Hepatocyte (in vitro differentiated cells): ENCODE data around the gene MEIS1. TPM values are rescaled to one million over a fixed set of nuclear protein-coding genes. Genes with fewer than 3 reads are reported as not detected.

Experiments
- DNase-seq: peaks from one replicate; pipeline ENCODE4 v3.0.0-alpha.2; 2016; ENCODE audit warnings: low spot score
- H2AFZ ChIP-seq: fragments of 200-600 bp; sonication (generic); 2 replicates; pipeline ENCODE4 v1.6.0; 2016; ENCODE audit warnings: antibody characterized with exemption, mild to moderate bottlenecking
- H3K27ac ChIP-seq: fragments of 200-600 bp; sonication (generic); 2 replicates; pipeline ENCODE4 v1.5.1; 2016; ENCODE audit warnings: mild to moderate bottlenecking
- H3K27me3 ChIP-seq: fragments of 200-600 bp; sonication (generic); 2 replicates; pipeline ENCODE4 v1.6.1; 2016
- H3K36me3 ChIP-seq: fragments of 200-600 bp; sonication (generic); replicated peaks from 2 replicates; pipeline ENCODE4 v1.5.1; 2016; ENCODE audit warnings: low read depth; ENCODE audit not compliant: insufficient read depth
- H3K4me1 ChIP-seq: fragments of 200-600 bp; sonication (generic); 2 replicates; pipeline ENCODE4 v1.5.1; 2016; ENCODE audit warnings: mild to moderate bottlenecking, moderate library complexity; ENCODE audit not compliant: insufficient read depth
- H3K4me2 ChIP-seq: fragments of 200-600 bp; sonication (generic); 2 replicates; pipeline ENCODE4 v1.6.0; 2016
- H3K4me3 ChIP-seq: fragments of 200-600 bp; sonication (generic); 2 replicates; pipeline ENCODE4 v1.5.1; 2016; ENCODE audit warnings: mild to moderate bottlenecking
- H3K79me2 ChIP-seq: fragments of 200-600 bp; sonication (generic); 2 replicates; pipeline ENCODE4 v1.6.0; 2017; ENCODE audit warnings: mild to moderate bottlenecking
- H3K9me2 ChIP-seq: fragments of 200-600 bp; sonication (generic); replicated peaks from 2 replicates; pipeline ENCODE4 v1.6.0; 2017; ENCODE audit warnings: mild to moderate bottlenecking; ENCODE audit not compliant: insufficient read depth
- H3K9me3 ChIP-seq: fragments of 200-600 bp; sonication (generic); 2 replicates; pipeline ENCODE4 v1.5.1; 2016; ENCODE audit warnings: low read depth, mild to moderate bottlenecking
- H4K20me1 ChIP-seq: fragments of 200-600 bp; sonication (generic); 2 replicates; pipeline ENCODE4 v1.6.0; 2016; ENCODE audit warnings: mild to moderate bottlenecking; ENCODE audit not compliant: insufficient read depth, poor library complexity, severe bottlenecking
- CTCF ChIP-seq: fragments of 200-600 bp; sonication (generic); IDR thresholded peaks from 2 replicates; pipeline ENCODE4 v1.5.1; 2016; ENCODE audit warnings: antibody characterized with exemption, mild to moderate bottlenecking; ENCODE audit not compliant: poor library complexity
- EZH2 ChIP-seq: fragments of 200-600 bp; sonication (generic); IDR thresholded peaks from 2 replicates; pipeline ENCODE4 v1.6.1; 2016; ENCODE audit warnings: antibody characterized with exemption, mild to moderate bottlenecking, borderline replicate concordance
- EZH2phosphoT487 ChIP-seq: fragments of 200-600 bp; sonication (generic); IDR thresholded peaks from one replicate; pipeline ENCODE4 v1.6.1; 2018; ENCODE audit warnings: antibody characterized with exemption, mild to moderate bottlenecking, low read depth, moderate library complexity; ENCODE audit not compliant: unreplicated experiment, severe bottlenecking
- WGBS: methylation state at CpG from one replicate; pipeline ENCODE4 v1.1.6; 2016; ENCODE audit warnings: low lambda C conversion rate; ENCODE audit errors: missing lambda C conversion rate; 5-methylcytosine and 5-hydroxymethylcytosine counted together
- polyA plus RNA-seq: library from polyadenylated mRNA; unstranded; fragments of >200 nt; fragmentation: Nextera tagmentation; extraction: Ambion mirVana; gene quantifications from 2 replicates; pipeline ENCODE4 v1.2.1, GENCODE V29; 2016
- total RNA-seq: library from RNA; depleted of rRNA; stranded (reverse); fragments of >200 nt; gene quantifications from 2 replicates; pipeline ENCODE4 v1.2.3, GENCODE V29; 2014

Gene MEIS1
- total and polyA plus RNA-seq, 2 experiments from 2014 or later = 29.6 to 35.5 TPM

- no peak overlapping the region for H2AFZ ChIP-seq
- H3K4me1 ChIP-seq = peaks cover 39% of the 10 kb centered on the region
- TF ChIP-seq EZH2phosphoT487 (no peak), CTCF (no peak), EZH2 (no peak)
- H3K9me3 ChIP-seq = no peaks in the 10 kb centered on the region
- H3K9me2 ChIP-seq = no peaks in the 10 kb centered on the region
- H3K4me3 ChIP-seq = no peak overlapping the region
- no peaks in the 10 kb centered on the region for H3K36me3 ChIP-seq
- WGBS = 52% methylated on average over 2 of the region's 2 CpGs
- H3K79me2 ChIP-seq = peaks cover 15% of the 10 kb centered on the region
- H3K27me3 ChIP-seq = no peaks in the 10 kb centered on the region
- DNase-seq = no peak
- peak overlapping the region; percentile 45 for H3K4me2 ChIP-seq
- H4K20me1 ChIP-seq = no peaks in the 10 kb centered on the region
- no peak overlapping the region for H3K27ac ChIP-seq
These were observed 131.9 kb downstream of the MEIS1 start for GRCh38 chr2:66566726-66567399.

- Histone ChIP-seq H4K20me1 (no peaks in the 10 kb centered on the region), H3K27ac (no peak overlapping the region), H2AFZ (no peak overlapping the region), H3K4me1 (peaks cover 32% of the 10 kb centered on the region), H3K4me3 (no peak overlapping the region), H3K79me2 (peaks cover 12% of the 10 kb centered on the region), H3K9me2 (no peaks in the 10 kb centered on the region), H3K36me3 (no peaks in the 10 kb centered on the region), H3K27me3 (no peaks in the 10 kb centered on the region), H3K9me3 (no peaks in the 10 kb centered on the region), H3K4me2 (peak overlapping the region; percentile 45)
- 40% methylated on average over 2 of the region's 2 CpGs for WGBS
- peak; percentile 32 for DNase-seq
- TF ChIP-seq CTCF = no peak
These were observed 132.8 kb downstream of the MEIS1 start for GRCh38 chr2:66567729-66568128.

- H2AFZ ChIP-seq = no peak overlapping the region
- WGBS = 90% methylated on average over 4 of the region's 4 CpGs
- peak overlapping the region; percentile 21 for H3K27ac ChIP-seq
- H3K79me2 ChIP-seq = peaks cover 10% of the 10 kb centered on the region
- no peak for DNase-seq
- no peaks in the 10 kb centered on the region for H3K27me3 ChIP-seq
- H3K9me2 ChIP-seq = no peaks in the 10 kb centered on the region
- no peaks in the 10 kb centered on the region for H3K36me3 ChIP-seq
- H3K4me1 ChIP-seq = peaks cover 34% of the 10 kb centered on the region
- TF ChIP-seq EZH2phosphoT487 = no peak
- no peak for TF ChIP-seq CTCF
- no peak for TF ChIP-seq EZH2
- H4K20me1 ChIP-seq = no peaks in the 10 kb centered on the region
- no peak overlapping the region for H3K4me2 ChIP-seq
- H3K9me3 ChIP-seq = no peaks in the 10 kb centered on the region
- no peak overlapping the region for H3K4me3 ChIP-seq
These were observed 133.8 kb downstream of the MEIS1 start for GRCh38 chr2:66568650-66569300.
